OCI-LY1 (cell line): ENCODE measurements around the gene ETS2.

ENCODE experiments used
- CTCF ChIP-seq: fragments of 200-600 bp; sonication (generic), shearing (Covaris generic); IDR thresholded peaks from 2 replicates; pipeline ENCODE4 v1.5.1; 2017; ENCODE audit warnings: mild to moderate bottlenecking, antibody characterized with exemption, low read length, moderate library complexity, mixed read lengths
- EZH2 ChIP-seq: fragments of 200-600 bp; sonication (generic), shearing (Covaris generic); IDR thresholded peaks from 2 replicates; pipeline ENCODE4 v1.8.0; 2017; ENCODE audit warnings: borderline replicate concordance, mixed run types, mild to moderate bottlenecking, antibody characterized with exemption, low read length, moderate library complexity, mixed read lengths

DNA sequence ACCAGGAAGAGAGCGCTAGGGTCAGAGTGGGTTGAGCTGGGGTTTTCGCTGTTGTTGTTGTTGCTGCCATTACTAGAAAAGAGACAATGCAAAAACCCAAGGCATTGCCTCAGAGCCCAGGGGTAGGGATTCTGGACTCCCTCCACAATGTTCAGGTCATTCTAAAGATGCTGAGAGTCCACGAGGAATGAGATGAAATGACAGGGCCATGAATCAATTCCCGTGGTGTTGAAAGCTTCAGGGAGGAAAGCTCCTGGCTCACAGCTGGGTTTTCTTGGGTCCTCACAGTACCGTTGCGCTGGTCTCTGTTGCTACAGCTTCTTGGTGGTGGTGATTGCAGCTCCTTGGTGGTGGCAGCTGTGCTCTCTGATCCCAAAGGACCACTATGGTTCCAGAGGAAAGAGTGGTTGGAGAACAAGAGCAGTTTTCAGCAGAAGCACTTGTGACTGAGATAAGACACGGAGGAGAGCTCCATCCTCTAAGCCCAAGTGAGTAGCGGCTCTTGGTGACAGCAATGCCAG, 58.2 kb downstream of the ETS2 start:
- no peak for TF ChIP-seq CTCF
- TF ChIP-seq EZH2 = no peak
